Epithelial cell of esophagus (primary cell): ENCODE measurements around the gene MAPK8IP2.
A peak's percentile ranks its signal among the peaks of the same experiment; 100 is the strongest.
"Not testable (repeated sequence)": the region's sequence is repeated elsewhere in the genome, so short reads cannot be mapped to it uniquely, and the experiment has no call there.

Experiments
- DNase-seq: peaks from one replicate; pipeline ENCODE4 v3.0.0; 2010; ENCODE audit warnings: low read depth
- H3K4me3 ChIP-seq: 2 replicates; pipeline ENCODE4 v1.5.1; 2011; ENCODE audit warnings: mild to moderate bottlenecking, low read length, control low read depth
- CTCF ChIP-seq: IDR thresholded peaks from 2 replicates; pipeline ENCODE4 v1.5.1; 2011; ENCODE audit warnings: low read depth, mild to moderate bottlenecking, low read length, control low read depth, inconsistent platforms; ENCODE audit not compliant: insufficient read depth; ENCODE audit errors: missing control alignments

Gene MAPK8IP2

GRCh38 chr22:50641696-50642607, 41.4 kb downstream of the MAPK8IP2 start:
- TF ChIP-seq CTCF: peak; percentile 38
- DNase-seq: peak; percentile 25
- no peak overlapping the region for H3K4me3 ChIP-seq

GRCh38 chr22:50643021-50643820, 42.6 kb downstream of the MAPK8IP2 start:
- not testable (repeated sequence) for DNase-seq, H3K4me3 ChIP-seq

GRCh38 chr22:50643821-50644101, 43.2 kb downstream of the MAPK8IP2 start:
- DNase-seq, H3K4me3 ChIP-seq: not testable (repeated sequence)

- TF ChIP-seq CTCF: no peak
- H3K4me3 ChIP-seq: no peak overlapping the region
- DNase-seq: no peak
Observed at GRCh38 chr22:50653256-50653655, 52.7 kb downstream of the MAPK8IP2 start.

- DNase-seq: not testable (repeated sequence)
Observed at GRCh38 chr22:50654664-50655063, 54.1 kb downstream of the MAPK8IP2 start.

GRCh38 chr22:50656122-50657070, 55.8 kb downstream of the MAPK8IP2 start:
- no peak for TF ChIP-seq CTCF
- DNase-seq: peak; percentile 43
- no peak overlapping the region for H3K4me3 ChIP-seq

More at GRCh38 chr22:50654664-50655063, 54.1 kb downstream of the MAPK8IP2 start:
- H3K4me3 ChIP-seq: not testable (repeated sequence)

GRCh38 chr22:50657925-50658324, 57.3 kb downstream of the MAPK8IP2 start:
- no peak overlapping the region for H3K4me3 ChIP-seq
- no peak for DNase-seq
- TF ChIP-seq CTCF: no peak

GRCh38 chr22:50659711-50660110, 59.1 kb downstream of the MAPK8IP2 start:
- not testable (repeated sequence) for DNase-seq, H3K4me3 ChIP-seq
